H9 (cell line): Measurements from ENCODE around the gene RFT1. TPM values are rescaled to one million over a fixed set of nuclear protein-coding genes. Genes with fewer than 3 reads are reported as not detected.

Experiments
- DNase-seq: peaks from one replicate; pipeline ENCODE4 v3.0.0-alpha.2; 2017
- H2AFZ ChIP-seq: one replicate; pipeline ENCODE4 v1.6.1; 2013; ENCODE audit warnings: mild to moderate bottlenecking, low read length, control low read depth, moderate library complexity
- H2AK5ac ChIP-seq: 2 replicates; pipeline ENCODE4 v1.6.1; 2013; ENCODE audit warnings: low read length, control low read depth, mixed read lengths; ENCODE audit not compliant: insufficient read length
- H2BK120ac ChIP-seq: one replicate; pipeline ENCODE4 v1.6.1; 2013; ENCODE audit warnings: low read depth, mild to moderate bottlenecking, low read length, control low read depth, inconsistent platforms; ENCODE audit not compliant: poor library complexity, severe bottlenecking
- H2BK12ac ChIP-seq: 2 replicates; pipeline ENCODE4 v1.6.1; 2013; ENCODE audit warnings: low read length, control low read depth, mixed read lengths, low read depth; ENCODE audit not compliant: insufficient read length
- H2BK15ac ChIP-seq: 2 replicates; pipeline ENCODE4 v1.6.1; 2013; ENCODE audit warnings: low read depth, low read length, control low read depth
- H2BK20ac ChIP-seq: one replicate; pipeline ENCODE4 v1.6.1; 2013; ENCODE audit warnings: low read depth, mild to moderate bottlenecking, low read length, control low read depth, inconsistent platforms; ENCODE audit not compliant: poor library complexity, severe bottlenecking
- H2BK5ac ChIP-seq: 2 replicates; pipeline ENCODE4 v1.6.1; 2013; ENCODE audit warnings: low read length, control low read depth, mixed read lengths; ENCODE audit not compliant: insufficient read length
- H3K14ac ChIP-seq: 2 replicates; pipeline ENCODE4 v1.6.1; 2013; ENCODE audit warnings: low read length, control low read depth; ENCODE audit not compliant: insufficient read depth
- H3K18ac ChIP-seq: 2 replicates; pipeline ENCODE4 v1.6.1; 2013; ENCODE audit warnings: low read depth, mild to moderate bottlenecking, mixed read lengths, low read length, control low read depth; ENCODE audit not compliant: insufficient read length
- H3K23ac ChIP-seq: 2 replicates; pipeline ENCODE4 v1.6.1; 2013; ENCODE audit warnings: low read length, control low read depth, mixed read lengths, low read depth; ENCODE audit not compliant: insufficient read length
- H3K23me2 ChIP-seq: 2 replicates; pipeline ENCODE4 v1.6.1; 2013; ENCODE audit warnings: low read depth, mild to moderate bottlenecking, mixed read lengths, low read length, control low read depth; ENCODE audit not compliant: insufficient read length, poor library complexity, severe bottlenecking
- H3K27ac ChIP-seq: 2 replicates; pipeline ENCODE4 v1.5.1; 2013; ENCODE audit warnings: low read length, control low read depth, mixed read lengths, low read depth; ENCODE audit not compliant: insufficient read length
- H3K27me3 ChIP-seq: 2 replicates; pipeline ENCODE4 v1.6.1; 2013; ENCODE audit warnings: low read length, control low read depth, inconsistent platforms; ENCODE audit not compliant: insufficient read depth
- H3K4ac ChIP-seq: 2 replicates; pipeline ENCODE4 v1.6.1; 2013; ENCODE audit warnings: low read depth, mild to moderate bottlenecking, control low read depth, inconsistent platforms, low read length, moderate library complexity
- H3K4me1 ChIP-seq: 2 replicates; pipeline ENCODE4 v1.6.1; 2013; ENCODE audit warnings: low read length, control low read depth, inconsistent platforms; ENCODE audit not compliant: insufficient read depth
- H3K4me2 ChIP-seq: 2 replicates; pipeline ENCODE4 v1.6.1; 2013; ENCODE audit warnings: low read length, control low read depth, mixed read lengths; ENCODE audit not compliant: insufficient read length, insufficient read depth
- H3K56ac ChIP-seq: 2 replicates; pipeline ENCODE4 v1.6.1; 2013; ENCODE audit warnings: low read depth, mild to moderate bottlenecking, mixed read lengths, low read length, control low read depth; ENCODE audit not compliant: insufficient read length
- H3K79me1 ChIP-seq: 2 replicates; pipeline ENCODE4 v1.6.1; 2013; ENCODE audit warnings: low read depth, mild to moderate bottlenecking, moderate library complexity, low read length, control low read depth, inconsistent platforms; ENCODE audit not compliant: insufficient read depth, poor library complexity, severe bottlenecking
- H3K79me2 ChIP-seq: 2 replicates; pipeline ENCODE4 v1.6.1; 2013; ENCODE audit warnings: low read length, control low read depth, inconsistent platforms; ENCODE audit not compliant: insufficient read depth
- H3K9ac ChIP-seq: 2 replicates; pipeline ENCODE4 v1.6.1; 2013; ENCODE audit warnings: low read length, control low read depth, mixed read lengths; ENCODE audit not compliant: insufficient read length; ENCODE audit errors: extremely low read depth
- H3K9me3 ChIP-seq: one replicate; pipeline ENCODE4 v1.6.1; 2013; ENCODE audit warnings: low read depth, low read length, inconsistent platforms; ENCODE audit not compliant: control insufficient read depth
- H3T11ph ChIP-seq: one replicate; pipeline ENCODE4 v1.6.1; 2013; ENCODE audit warnings: mild to moderate bottlenecking, low read length, control low read depth, inconsistent platforms
- H4K20me1 ChIP-seq: one replicate; pipeline ENCODE4 v1.6.1; 2013; ENCODE audit not compliant: control insufficient read depth, insufficient read length, insufficient read depth
- H4K5ac ChIP-seq: 2 replicates; pipeline ENCODE4 v1.6.1; 2013; ENCODE audit warnings: low read depth, mild to moderate bottlenecking, mixed read lengths, low read length, control low read depth; ENCODE audit not compliant: insufficient read length
- H4K8ac ChIP-seq: replicated peaks from 2 replicates; pipeline ENCODE4 v1.6.1; 2013; ENCODE audit warnings: low read length, control low read depth, mixed read lengths, low read depth; ENCODE audit not compliant: insufficient read length
- H4K91ac ChIP-seq: 2 replicates; pipeline ENCODE4 v1.6.1; 2013; ENCODE audit warnings: low read depth, mild to moderate bottlenecking, moderate library complexity, mixed read lengths, low read length, control low read depth; ENCODE audit not compliant: insufficient read length
- H3K27ac Mint-ChIP-seq, 3 experiments: 2 replicates in 2 of 3; 3 replicates in 1 of 3; pipeline ENCODE4 v1.8.0; 2020 to 2021; ENCODE audit warnings: mixed read lengths in 3 of 3, mild to moderate bottlenecking in 1 of 3, moderate library complexity in 1 of 3
- H3K27me3 Mint-ChIP-seq: 2 replicates; pipeline ENCODE4 v1.8.0; 2021; ENCODE audit warnings: low read depth, mild to moderate bottlenecking, moderate library complexity, mixed read lengths
- H3K36me3 Mint-ChIP-seq, 3 experiments: 2 replicates in 2 of 3; 3 replicates in 1 of 3; pipeline ENCODE4 v1.8.0; 2020 to 2021; ENCODE audit warnings: low read depth in 3 of 3, mixed read lengths in 3 of 3; ENCODE audit not compliant: insufficient read depth in 1 of 3
- H3K4me1 Mint-ChIP-seq, 2 experiments: 2 replicates each; pipeline ENCODE4 v1.8.0; 2020; ENCODE audit warnings: mixed read lengths in 2 of 2
- H3K4me3 Mint-ChIP-seq, 2 experiments: 2 replicates in 1 of 2; 3 replicates in 1 of 2; pipeline ENCODE4 v1.8.0; 2020 to 2021; ENCODE audit warnings: mild to moderate bottlenecking in 2 of 2, mixed read lengths in 2 of 2, moderate library complexity in 1 of 2
- H3K9me3 Mint-ChIP-seq, 2 experiments: 2 replicates in 1 of 2; 3 replicates in 1 of 2; pipeline ENCODE4 v1.8.0; 2020; ENCODE audit warnings: mild to moderate bottlenecking in 2 of 2, mixed read lengths in 2 of 2, moderate library complexity in 1 of 2
- WGBS: extraction: QIAGEN DNeasy Blood & Tissue Kit; methylation state at CpG from one replicate; pipeline ENCODE4 v1.1.7; 2013; ENCODE audit warnings: missing lambda C conversion rate, low lambda C conversion rate, mixed read lengths; ENCODE audit not compliant: insufficient read length; ENCODE audit errors: extremely low coverage; 5-methylcytosine and 5-hydroxymethylcytosine counted together
- total RNA-seq: library from RNA; stranded (reverse); gene quantifications from 2 replicates; pipeline ENCODE4 v1.2.1, GENCODE V29; 2021
- TF ChIP-seq, protein P1 (sequence below): fragments of 200-600 bp; sonication (generic); conservative IDR thresholded peaks from 3 replicates; pipeline ENCODE4 v1.8.0; 2021; ENCODE audit warnings: antibody characterized with exemption, mild to moderate bottlenecking

Gene RFT1
- total RNA-seq, 1 experiment from 2014 or later: 24.1 TPM

DNA sequence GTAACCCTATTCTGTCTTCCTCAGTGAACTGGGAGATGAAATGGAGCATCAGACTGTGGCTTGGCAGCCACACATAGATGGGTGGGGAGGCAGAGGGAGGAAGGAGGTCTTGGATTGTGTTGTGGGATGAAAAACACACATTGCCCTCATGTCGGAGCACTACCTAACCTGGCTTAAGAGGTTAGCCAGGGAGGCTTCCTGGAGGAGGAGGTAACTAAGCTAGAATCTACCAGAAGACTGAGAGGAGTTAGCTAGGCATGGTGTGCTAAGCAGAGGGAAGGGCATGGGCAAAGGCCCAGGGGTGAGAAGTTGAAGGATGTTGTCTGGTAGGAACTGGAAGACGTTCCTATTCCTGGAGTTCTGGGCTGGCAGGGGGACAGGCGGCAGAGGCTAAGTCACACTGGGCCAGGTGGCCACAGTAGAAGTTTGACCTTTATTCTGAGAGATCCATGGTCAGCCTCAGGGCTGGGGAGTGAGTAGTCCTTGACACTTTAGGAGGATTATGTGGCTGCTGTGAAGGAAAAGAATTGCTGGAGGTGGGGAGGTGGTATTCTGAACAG, 23.1 kb upstream of the RFT1 start:
- no CpG with 5 or more reads among the region's 3 CpGs for WGBS
- no peaks in the 10 kb centered on the region for H3K79me1 ChIP-seq

More for the DNA sequence above, 23.1 kb upstream of the RFT1 start:
- no peak overlapping the region for H2BK120ac ChIP-seq
- no peaks in the 10 kb centered on the region for H3K36me3 Mint-ChIP-seq
- H4K20me1 ChIP-seq: no peaks in the 10 kb centered on the region
- H4K5ac ChIP-seq: no peak overlapping the region
- H3K79me2 ChIP-seq: no peaks in the 10 kb centered on the region
- TF ChIP-seq, protein P1, sequence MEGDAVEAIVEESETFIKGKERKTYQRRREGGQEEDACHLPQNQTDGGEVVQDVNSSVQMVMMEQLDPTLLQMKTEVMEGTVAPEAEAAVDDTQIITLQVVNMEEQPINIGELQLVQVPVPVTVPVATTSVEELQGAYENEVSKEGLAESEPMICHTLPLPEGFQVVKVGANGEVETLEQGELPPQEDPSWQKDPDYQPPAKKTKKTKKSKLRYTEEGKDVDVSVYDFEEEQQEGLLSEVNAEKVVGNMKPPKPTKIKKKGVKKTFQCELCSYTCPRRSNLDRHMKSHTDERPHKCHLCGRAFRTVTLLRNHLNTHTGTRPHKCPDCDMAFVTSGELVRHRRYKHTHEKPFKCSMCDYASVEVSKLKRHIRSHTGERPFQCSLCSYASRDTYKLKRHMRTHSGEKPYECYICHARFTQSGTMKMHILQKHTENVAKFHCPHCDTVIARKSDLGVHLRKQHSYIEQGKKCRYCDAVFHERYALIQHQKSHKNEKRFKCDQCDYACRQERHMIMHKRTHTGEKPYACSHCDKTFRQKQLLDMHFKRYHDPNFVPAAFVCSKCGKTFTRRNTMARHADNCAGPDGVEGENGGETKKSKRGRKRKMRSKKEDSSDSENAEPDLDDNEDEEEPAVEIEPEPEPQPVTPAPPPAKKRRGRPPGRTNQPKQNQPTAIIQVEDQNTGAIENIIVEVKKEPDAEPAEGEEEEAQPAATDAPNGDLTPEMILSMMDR: no peak
- H3T11ph ChIP-seq: no peak overlapping the region
- no peak overlapping the region for H3K4me2 ChIP-seq
- H3K9me3 ChIP-seq: no peaks in the 10 kb centered on the region
- no peak overlapping the region for H3K18ac ChIP-seq
- H3K23ac ChIP-seq: no peak overlapping the region
- no peak overlapping the region for H3K9ac ChIP-seq
- H3K23me2 ChIP-seq: no peaks in the 10 kb centered on the region
- H2BK20ac ChIP-seq: no peak overlapping the region
- H3K9me3 Mint-ChIP-seq: no peaks in the 10 kb centered on the region
- H2AFZ ChIP-seq: no peak overlapping the region
- peak overlapping the region in 1 of 3 experiments; percentile 30; a peak in 1 of 7 replicates for H3K27ac Mint-ChIP-seq
- no peak overlapping the region for H4K8ac ChIP-seq
- no peak overlapping the region for H2BK12ac ChIP-seq
- H3K4ac ChIP-seq: no peak overlapping the region
- no peak overlapping the region for H3K56ac ChIP-seq
- H2BK5ac ChIP-seq: no peak overlapping the region
- H2AK5ac ChIP-seq: no peak overlapping the region
- H3K27ac ChIP-seq: no peak overlapping the region
- H3K4me1 ChIP-seq: peaks cover 2% of the 10 kb centered on the region; the same call in 1 of the 2 replicates
- H3K4me1 Mint-ChIP-seq: peaks cover 9 to 24% of the 10 kb centered on the region in 2 experiments
- H2BK15ac ChIP-seq: no peak overlapping the region
- no peak for DNase-seq
- H3K4me3 Mint-ChIP-seq: no peak overlapping the region
- no peak overlapping the region for H3K14ac ChIP-seq
- peaks cover 7% of the 10 kb centered on the region for H3K27me3 Mint-ChIP-seq
- H4K91ac ChIP-seq: no peak overlapping the region
- H3K27me3 ChIP-seq: no peaks in the 10 kb centered on the region
